Omental fat pad (tissue), 4 donors: ENCODE data around the gene TRDN. TPM values are rescaled to one million over a fixed set of nuclear protein-coding genes. Genes with fewer than 3 reads are reported as not detected.
"Not testable (repeated sequence)": the region's sequence is repeated elsewhere in the genome, so short reads cannot be mapped to it uniquely, and the experiment has no call there.

Experiments used
- ATAC-seq: fragments of 150-250 bp; one replicate; pipeline ENCODE4 v1.9.1; 2016; ENCODE audit warnings: mild to moderate bottlenecking, moderate library complexity; ENCODE audit not compliant: low FRiP score
- DNase-seq: peaks from one replicate; pipeline ENCODE4 v3.0.0-alpha.2; 2019; ENCODE audit warnings: low spot score
- CTCF ChIP-seq, 3 donors: fragments of 450-650 bp; IDR thresholded peaks; one replicate each; pipeline ENCODE4 v1.5.1; 2016 to 2017; ENCODE audit warnings: antibody characterized with exemption in 3 of 3, mild to moderate bottlenecking in 3 of 3, moderate library complexity in 2 of 3
- total RNA-seq, 4 donors: library from RNA; depleted of rRNA; stranded (reverse); fragments of >200 nt; gene quantifications; one replicate each; pipeline ENCODE4 v1.1.0, GENCODE V29; 2016

The TRDN gene
- total RNA-seq, 4 donors from 2014 or later: 0.09 to 1.1 (median 0.12) TPM; not detected in 1

DNA sequence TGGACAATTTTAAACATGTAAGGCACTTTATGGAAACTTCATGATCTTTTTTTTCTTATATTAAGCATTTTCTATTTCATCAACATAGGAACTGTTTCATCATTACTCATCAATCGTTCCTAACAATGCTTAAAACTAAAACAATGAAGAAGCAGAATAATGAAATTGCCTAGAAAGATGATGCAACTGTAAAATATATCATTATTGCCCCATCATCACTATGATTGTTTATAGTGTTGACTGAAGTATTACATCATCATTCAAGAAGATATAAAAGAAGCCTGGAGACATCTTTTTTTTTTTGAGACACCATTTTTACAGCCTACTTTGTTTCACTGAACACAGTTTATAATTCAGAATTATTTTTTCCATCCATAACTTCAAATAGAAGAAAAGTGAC, 147.2 kb downstream of the TRDN start:
- DNase-seq (no peak), ATAC-seq (no peak)
- no peak for TF ChIP-seq CTCF (IDR thresholded peaks at IDR 0.05)

- ATAC-seq: no peak
Observed at GRCh38 chr6:123480986-123481385, 155.8 kb downstream of the TRDN start.

DNA sequence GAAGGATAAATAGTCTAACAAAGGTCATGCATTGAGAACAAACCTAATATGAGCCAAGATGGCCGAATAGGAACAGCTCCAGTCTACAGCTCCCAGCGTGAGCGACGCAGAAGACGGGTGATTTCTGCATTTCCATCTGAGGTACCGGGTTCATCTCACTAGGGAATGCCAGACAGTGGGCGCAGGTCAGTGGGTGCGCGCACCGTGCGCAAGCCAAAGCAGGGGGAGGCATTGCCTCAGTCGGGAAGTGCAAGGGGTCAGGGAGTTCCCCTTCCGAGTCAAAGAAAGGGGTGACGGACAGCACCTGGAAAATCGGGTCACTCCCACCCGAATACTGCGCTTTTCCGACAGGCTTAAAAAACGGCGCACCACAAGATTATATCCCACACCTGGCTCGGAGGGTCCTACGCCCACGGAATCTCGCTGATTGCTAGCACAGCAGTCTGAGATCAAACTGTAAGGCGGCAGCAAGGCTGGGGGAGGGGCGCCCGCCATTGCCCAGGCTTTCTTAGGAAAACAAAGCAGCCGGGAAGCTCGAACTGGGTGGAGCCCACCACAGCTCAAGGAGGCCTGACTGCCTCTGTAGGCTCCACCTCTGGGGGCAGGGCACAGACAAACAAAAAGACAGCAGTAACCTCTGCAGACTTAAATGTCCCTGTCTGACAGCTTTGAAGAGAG, 164.6 kb downstream of the TRDN start:
- not testable (repeated sequence) for ATAC-seq, DNase-seq

More at GRCh38 chr6:123480986-123481385, 155.8 kb downstream of the TRDN start:
- DNase-seq: no peak
- TF ChIP-seq CTCF (IDR thresholded peaks at IDR 0.05): no peak

GRCh38 chr6:123467392-123467791, 169.4 kb downstream of the TRDN start:
- no peak for TF ChIP-seq CTCF (IDR thresholded peaks at IDR 0.05)
- DNase-seq (no peak), ATAC-seq (no peak)

DNA sequence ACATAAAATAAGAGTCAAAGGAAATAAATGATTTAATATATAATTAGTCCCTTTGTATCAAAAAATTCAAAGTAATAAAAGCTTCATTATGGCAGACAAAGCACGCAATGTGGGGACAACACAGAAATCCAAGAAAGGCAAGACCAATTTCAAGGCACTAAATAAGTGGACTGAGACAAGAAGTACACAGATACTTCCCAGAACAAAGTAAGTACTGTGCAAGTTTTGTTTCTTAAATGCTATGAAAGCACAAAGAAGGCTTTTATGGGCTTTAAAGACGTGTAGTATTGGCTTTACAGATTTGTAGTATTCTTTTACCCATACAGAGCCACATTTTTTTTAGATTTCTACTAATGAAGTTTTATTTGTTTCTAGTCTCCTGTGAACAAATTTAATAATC, 174.6 kb downstream of the TRDN start:
- ATAC-seq: no peak
- DNase-seq: no peak
- TF ChIP-seq CTCF (IDR thresholded peaks at IDR 0.05): no peak

DNA sequence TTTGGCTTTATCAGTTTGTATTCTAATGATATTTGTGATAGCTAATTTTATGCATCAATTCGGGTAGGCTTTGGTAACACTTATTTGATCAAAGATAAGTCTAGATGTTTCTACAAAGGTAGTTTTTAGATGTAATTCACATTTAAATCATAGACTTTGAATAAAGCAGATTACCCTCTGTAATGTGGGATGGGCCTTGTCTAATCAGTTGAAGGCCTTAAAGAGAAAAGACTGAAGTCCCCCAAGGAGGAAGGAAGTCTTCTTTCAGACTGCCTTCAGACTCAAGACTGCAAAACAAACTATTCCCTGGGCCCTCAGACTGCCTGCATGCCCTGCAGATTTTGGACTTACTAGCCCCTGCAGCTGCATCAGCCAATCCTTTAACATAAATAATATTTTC, 178.5 kb downstream of the TRDN start:
- no peak for TF ChIP-seq CTCF (IDR thresholded peaks at IDR 0.05)
- no peak for DNase-seq
- ATAC-seq: no peak

GRCh38 chr6:123456836-123457235, 179.9 kb downstream of the TRDN start:
- TF ChIP-seq CTCF (IDR thresholded peaks at IDR 0.05): no peak
- ATAC-seq (no peak), DNase-seq (no peak)
